ENCODE results near the gene ATPAF2. TPM values are rescaled to one million over a fixed set of nuclear protein-coding genes. Genes with fewer than 3 reads are reported as not detected.

The ATPAF2 gene
- total RNA-seq, 1 donor from 2014 or later = 18.4 TPM

- TF ChIP-seq CTCF (IDR thresholded peaks at IDR 0.05) = no peak
- DNase-seq (ENCODE audit: low spot score) = no peak
- no peaks in the 10 kb centered on the region for H3K27me3 Mint-ChIP-seq (ENCODE audit: low read depth)
- no peaks in the 10 kb centered on the region for H3K9me3 Mint-ChIP-seq (ENCODE audit: low read depth)
- no peak overlapping the region for H3K27ac Mint-ChIP-seq (ENCODE audit: unreplicated experiment)
- peaks cover 10% of the 10 kb centered on the region for H3K4me1 Mint-ChIP-seq (ENCODE audit: low read depth)
- H3K36me3 Mint-ChIP-seq (ENCODE audit: low read depth) = peaks cover 6% of the 10 kb centered on the region
- no peak overlapping the region for H3K4me3 Mint-ChIP-seq (ENCODE audit: unreplicated experiment)
Measured at GRCh38 chr17:18005496-18005895, 33.5 kb downstream of the ATPAF2 start.

- Mint-ChIP-seq H3K9me3 (ENCODE audit: low read depth) (no peaks in the 10 kb centered on the region), H3K4me3 (ENCODE audit: unreplicated experiment) (no peak overlapping the region), H3K4me1 (ENCODE audit: low read depth) (peaks cover 10% of the 10 kb centered on the region), H3K36me3 (ENCODE audit: low read depth) (peaks cover 4% of the 10 kb centered on the region), H3K27me3 (ENCODE audit: low read depth) (no peaks in the 10 kb centered on the region), H3K27ac (ENCODE audit: unreplicated experiment) (no peak overlapping the region)
- DNase-seq (ENCODE audit: low spot score) = no peak
- peak; percentile 34 for TF ChIP-seq CTCF (IDR thresholded peaks at IDR 0.05)
Measured at GRCh38 chr17:18004884-18005305, 34.1 kb downstream of the ATPAF2 start.

GRCh38 chr17:18004345-18004744 is 34.6 kb downstream of the ATPAF2 start:
- no peaks in the 10 kb centered on the region for H3K27me3 Mint-ChIP-seq (ENCODE audit: low read depth)
- peaks cover 9% of the 10 kb centered on the region for H3K4me1 Mint-ChIP-seq (ENCODE audit: low read depth)
- no peak overlapping the region for H3K4me3 Mint-ChIP-seq (ENCODE audit: unreplicated experiment)
- no peaks in the 10 kb centered on the region for H3K9me3 Mint-ChIP-seq (ENCODE audit: low read depth)
- H3K27ac Mint-ChIP-seq (ENCODE audit: unreplicated experiment) = no peak overlapping the region
- H3K36me3 Mint-ChIP-seq (ENCODE audit: low read depth) = peaks cover 4% of the 10 kb centered on the region
- DNase-seq (ENCODE audit: low spot score) = no peak
- no peak for TF ChIP-seq CTCF (IDR thresholded peaks at IDR 0.05)

GRCh38 chr17:18002171-18002570 is 36.8 kb downstream of the ATPAF2 start:
- no peak overlapping the region for H3K27ac Mint-ChIP-seq (ENCODE audit: unreplicated experiment)
- no peak for TF ChIP-seq CTCF (IDR thresholded peaks at IDR 0.05)
- no peaks in the 10 kb centered on the region for H3K4me1 Mint-ChIP-seq (ENCODE audit: low read depth)
- H3K4me3 Mint-ChIP-seq (ENCODE audit: unreplicated experiment) = no peak overlapping the region
- DNase-seq (ENCODE audit: low spot score) = no peak
- no peaks in the 10 kb centered on the region for H3K27me3 Mint-ChIP-seq (ENCODE audit: low read depth)
- peaks cover 4% of the 10 kb centered on the region for H3K36me3 Mint-ChIP-seq (ENCODE audit: low read depth)
- no peaks in the 10 kb centered on the region for H3K9me3 Mint-ChIP-seq (ENCODE audit: low read depth)

GRCh38 chr17:18000030-18000408 is 38.9 kb downstream of the ATPAF2 start:
- no peak for DNase-seq (ENCODE audit: low spot score)
- H3K4me3 Mint-ChIP-seq (ENCODE audit: unreplicated experiment) = no peak overlapping the region
- no peaks in the 10 kb centered on the region for H3K9me3 Mint-ChIP-seq (ENCODE audit: low read depth)
- TF ChIP-seq CTCF (IDR thresholded peaks at IDR 0.05) = no peak
- H3K4me1 Mint-ChIP-seq (ENCODE audit: low read depth) = peaks cover 2% of the 10 kb centered on the region
- peaks cover 2% of the 10 kb centered on the region for H3K36me3 Mint-ChIP-seq (ENCODE audit: low read depth)
- H3K27me3 Mint-ChIP-seq (ENCODE audit: low read depth) = no peaks in the 10 kb centered on the region
- H3K27ac Mint-ChIP-seq (ENCODE audit: unreplicated experiment) = no peak overlapping the region
